Cardiac muscle cell (in vitro differentiated cells and primary cell): ENCODE data around the gene VTI1A. TPM values are rescaled to one million over a fixed set of nuclear protein-coding genes. Genes with fewer than 3 reads are reported as not detected.

Experiments used
- DNase-seq, 2 donors: peaks; one replicate each; pipeline versions ENCODE4 v3.0.0 to v3.0.0-alpha.2; 2010 to 2017; ENCODE audit warnings: low read depth in 1 of 2, low spot score in 1 of 2
- H3K27ac ChIP-seq: fragments of 200-600 bp; sonication (generic); 2 replicates; pipeline ENCODE4 v1.5.1; 2016
- H3K27me3 ChIP-seq: fragments of 200-600 bp; sonication (generic); 2 replicates; pipeline ENCODE4 v1.6.0; 2016; ENCODE audit warnings: control low read depth
- H3K36me3 ChIP-seq: fragments of 200-600 bp; sonication (generic); 2 replicates; pipeline ENCODE4 v1.5.1; 2016; ENCODE audit warnings: control low read depth
- H3K4me1 ChIP-seq: fragments of 200-600 bp; sonication (generic); 2 replicates; pipeline ENCODE4 v1.8.1; 2017; ENCODE audit warnings: low read depth, mild to moderate bottlenecking, mixed run types
- H3K4me3 ChIP-seq: fragments of 200-600 bp; sonication (generic); 2 replicates; pipeline ENCODE4 v1.5.1; 2016; ENCODE audit warnings: mild to moderate bottlenecking
- H3K9me3 ChIP-seq: fragments of 200-600 bp; sonication (generic); 2 replicates; pipeline ENCODE4 v1.5.1; 2017; ENCODE audit warnings: low read depth, mild to moderate bottlenecking, control low read depth
- polyA plus RNA-seq: library from polyadenylated mRNA; unstranded; fragments of >200 nt; fragmentation: Nextera tagmentation; extraction: Ambion mirVana; gene quantifications from 2 replicates; pipeline ENCODE4 v1.2.1, GENCODE V29; 2016
- total RNA-seq: library from RNA; depleted of rRNA; stranded (reverse); fragments of >200 nt; gene quantifications from 2 replicates; pipeline ENCODE4 v1.2.3, GENCODE V29; 2016
- TF ChIP-seq, protein P1 (sequence below): IDR thresholded peaks from 2 replicates; pipeline ENCODE4 v1.5.1; 2012; ENCODE audit warnings: low read depth, mild to moderate bottlenecking, low read length

The VTI1A gene
- total and polyA plus RNA-seq, 2 experiments from 2014 or later: 19.3 to 33.1 TPM

DNA sequence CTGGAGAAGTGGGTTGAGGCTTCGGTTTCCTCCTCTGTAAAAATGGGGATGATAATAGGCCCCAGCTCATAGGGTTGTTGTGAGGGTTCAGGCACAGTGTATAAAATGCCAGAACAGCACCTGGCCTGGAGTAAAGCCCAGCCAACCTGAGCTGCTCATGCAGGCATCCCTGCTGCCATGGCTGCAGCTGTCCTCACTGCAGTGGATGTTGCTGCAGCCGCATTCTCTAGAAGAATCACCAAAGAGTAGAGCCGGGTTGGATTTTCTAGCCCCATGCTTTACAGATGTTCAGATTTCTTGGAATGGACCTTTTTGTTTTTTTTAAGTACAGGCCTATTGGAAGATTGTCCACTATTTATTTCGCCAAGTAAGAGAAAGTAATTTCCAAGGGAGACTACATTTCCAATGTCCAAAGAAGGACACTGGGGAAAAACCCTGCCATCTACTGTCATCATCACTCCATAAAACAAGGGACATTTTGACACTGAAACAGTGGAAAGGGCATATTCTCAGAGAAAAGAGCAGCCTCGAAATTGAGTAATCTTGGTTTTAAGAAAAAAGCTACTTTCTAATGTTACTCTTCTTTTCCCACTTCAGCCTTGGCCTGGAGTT is 355.5 kb downstream of the VTI1A start:
- TF ChIP-seq, protein P1, sequence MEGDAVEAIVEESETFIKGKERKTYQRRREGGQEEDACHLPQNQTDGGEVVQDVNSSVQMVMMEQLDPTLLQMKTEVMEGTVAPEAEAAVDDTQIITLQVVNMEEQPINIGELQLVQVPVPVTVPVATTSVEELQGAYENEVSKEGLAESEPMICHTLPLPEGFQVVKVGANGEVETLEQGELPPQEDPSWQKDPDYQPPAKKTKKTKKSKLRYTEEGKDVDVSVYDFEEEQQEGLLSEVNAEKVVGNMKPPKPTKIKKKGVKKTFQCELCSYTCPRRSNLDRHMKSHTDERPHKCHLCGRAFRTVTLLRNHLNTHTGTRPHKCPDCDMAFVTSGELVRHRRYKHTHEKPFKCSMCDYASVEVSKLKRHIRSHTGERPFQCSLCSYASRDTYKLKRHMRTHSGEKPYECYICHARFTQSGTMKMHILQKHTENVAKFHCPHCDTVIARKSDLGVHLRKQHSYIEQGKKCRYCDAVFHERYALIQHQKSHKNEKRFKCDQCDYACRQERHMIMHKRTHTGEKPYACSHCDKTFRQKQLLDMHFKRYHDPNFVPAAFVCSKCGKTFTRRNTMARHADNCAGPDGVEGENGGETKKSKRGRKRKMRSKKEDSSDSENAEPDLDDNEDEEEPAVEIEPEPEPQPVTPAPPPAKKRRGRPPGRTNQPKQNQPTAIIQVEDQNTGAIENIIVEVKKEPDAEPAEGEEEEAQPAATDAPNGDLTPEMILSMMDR: no peak

DNA sequence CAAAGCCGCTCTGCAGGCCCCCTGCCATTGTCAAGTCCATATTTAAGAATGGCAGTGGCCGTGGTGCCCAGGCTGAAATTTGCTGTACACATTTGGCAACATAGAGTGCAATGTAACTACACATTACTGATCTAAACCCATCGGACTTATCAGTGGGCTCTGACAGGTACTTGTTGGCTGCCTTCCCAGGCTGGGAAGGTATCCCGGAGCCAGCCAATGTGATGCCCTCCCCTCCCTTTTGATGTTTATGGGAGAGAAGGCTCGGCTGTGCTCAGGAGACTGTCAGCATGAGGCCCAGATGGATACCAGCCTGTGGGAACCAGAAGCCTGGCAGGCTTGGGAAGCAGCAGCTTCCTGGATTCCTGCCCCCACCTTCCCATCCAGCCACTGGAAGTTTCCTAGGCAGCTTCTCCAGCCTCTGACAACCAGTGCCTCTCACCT is 357.0 kb downstream of the VTI1A start:
- H3K9me3 ChIP-seq: no peaks in the 10 kb centered on the region
- DNase-seq: peak in 1 of 2 donors; percentile 73
- H3K4me3 ChIP-seq: no peak overlapping the region
- H3K27ac ChIP-seq: peak overlapping the region; percentile 94
- H3K27me3 ChIP-seq: no peaks in the 10 kb centered on the region
- TF ChIP-seq, protein P1: no peak
- peaks cover 20% of the 10 kb centered on the region for H3K4me1 ChIP-seq
- no peaks in the 10 kb centered on the region for H3K36me3 ChIP-seq

More for the DNA sequence above, 355.5 kb downstream of the VTI1A start:
- no peaks in the 10 kb centered on the region for H3K9me3 ChIP-seq
- H3K27ac ChIP-seq: no peak overlapping the region
- H3K4me3 ChIP-seq: no peak overlapping the region
- peaks cover 19% of the 10 kb centered on the region for H3K4me1 ChIP-seq
- H3K36me3 ChIP-seq: no peaks in the 10 kb centered on the region
- DNase-seq: no peak
- no peaks in the 10 kb centered on the region for H3K27me3 ChIP-seq

DNA sequence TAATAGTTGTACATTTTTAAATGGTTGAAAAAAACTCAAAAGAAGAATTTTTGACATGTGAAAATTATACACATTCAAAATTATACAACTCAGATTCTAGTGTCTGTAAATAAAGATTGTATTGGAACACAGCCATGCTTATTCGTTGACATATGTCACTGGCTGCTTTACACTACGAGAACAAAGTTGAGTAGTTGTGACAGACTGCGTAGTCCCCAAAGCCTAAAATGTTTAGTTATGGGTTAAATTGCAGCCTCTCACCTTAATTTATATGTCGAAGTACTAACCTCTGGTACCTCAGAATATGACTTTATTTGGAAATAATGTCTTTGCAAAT is 358.2 kb downstream of the VTI1A start:
- peaks cover 28% of the 10 kb centered on the region for H3K4me1 ChIP-seq
- H3K36me3 ChIP-seq: no peaks in the 10 kb centered on the region
- no peaks in the 10 kb centered on the region for H3K27me3 ChIP-seq
- TF ChIP-seq, protein P1: no peak
- no peak for DNase-seq
- no peaks in the 10 kb centered on the region for H3K9me3 ChIP-seq
- H3K27ac ChIP-seq: peak overlapping the region; percentile 94
- no peak overlapping the region for H3K4me3 ChIP-seq

DNA sequence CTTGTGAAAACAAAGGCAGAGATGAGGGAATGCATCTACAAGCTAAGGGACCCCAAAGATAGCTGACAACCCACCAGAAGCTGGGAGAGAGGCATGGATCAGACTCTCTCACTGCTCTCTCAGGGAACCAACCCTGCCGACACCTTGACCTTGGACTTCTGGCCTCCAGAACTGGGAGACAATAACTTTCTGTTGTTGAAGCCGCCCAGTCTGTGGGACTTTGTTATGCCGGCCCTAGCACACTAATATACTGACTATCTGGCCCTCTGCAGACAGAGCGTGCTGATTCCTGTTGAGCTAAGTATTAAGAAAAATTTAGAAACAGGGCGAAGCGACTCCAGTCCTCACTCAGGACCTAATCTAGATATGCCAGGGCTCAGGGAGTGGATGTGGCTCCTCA is 358.7 kb downstream of the VTI1A start:
- peaks cover 28% of the 10 kb centered on the region for H3K4me1 ChIP-seq
- TF ChIP-seq, protein P1: no peak
- no peaks in the 10 kb centered on the region for H3K9me3 ChIP-seq
- H3K27me3 ChIP-seq: no peaks in the 10 kb centered on the region
- H3K36me3 ChIP-seq: no peaks in the 10 kb centered on the region
- DNase-seq: no peak
- H3K27ac ChIP-seq: no peak overlapping the region
- no peak overlapping the region for H3K4me3 ChIP-seq

DNA sequence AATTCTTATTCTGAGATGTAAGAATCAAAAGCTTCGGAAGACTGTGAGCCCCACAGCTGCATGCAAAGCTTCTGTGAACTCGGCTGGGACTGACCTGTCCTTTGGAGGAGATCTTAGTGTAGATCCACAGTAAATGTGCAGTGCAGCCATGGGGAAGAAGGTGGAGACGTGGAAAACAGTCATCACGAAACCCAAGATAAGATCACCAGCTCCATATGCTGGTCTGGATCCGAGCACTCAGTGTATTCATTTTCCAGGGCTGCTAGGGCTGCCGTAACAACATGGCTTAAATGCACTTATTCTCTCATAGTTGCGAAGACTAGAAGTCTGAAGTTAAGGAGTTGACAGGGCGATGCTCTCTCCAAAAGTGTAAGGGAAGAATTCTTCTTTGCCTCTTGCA is 360.0 kb downstream of the VTI1A start:
- H3K9me3 ChIP-seq: no peaks in the 10 kb centered on the region
- DNase-seq: no peak
- H3K27ac ChIP-seq: no peak overlapping the region
- H3K36me3 ChIP-seq: no peaks in the 10 kb centered on the region
- no peaks in the 10 kb centered on the region for H3K27me3 ChIP-seq
- no peak overlapping the region for H3K4me3 ChIP-seq
- H3K4me1 ChIP-seq: peaks cover 28% of the 10 kb centered on the region
- TF ChIP-seq, protein P1: no peak

DNA sequence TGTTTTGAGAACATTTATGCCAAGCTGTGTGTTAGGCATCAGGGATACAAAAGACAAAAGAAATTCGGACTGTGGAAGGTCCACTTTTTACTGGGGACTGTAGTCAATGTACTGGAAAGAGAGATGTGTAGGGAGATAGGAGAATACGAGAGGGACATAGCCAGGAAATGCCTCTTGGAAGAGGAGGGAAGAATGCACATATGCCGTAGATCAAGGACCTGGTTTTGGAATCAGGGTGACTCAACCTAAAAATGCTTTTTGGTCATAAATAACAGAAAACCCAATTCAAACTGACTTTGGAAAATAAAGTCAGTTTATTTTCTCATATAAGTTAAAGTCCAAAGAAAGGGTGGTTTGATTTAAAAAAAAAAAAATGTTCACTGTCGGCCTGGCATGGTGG is 362.7 kb downstream of the VTI1A start:
- DNase-seq: no peak
- TF ChIP-seq, protein P1: no peak
- Histone ChIP-seq H3K4me3 (no peak overlapping the region), H3K4me1 (peaks cover 22% of the 10 kb centered on the region), H3K27me3 (no peaks in the 10 kb centered on the region), H3K9me3 (no peaks in the 10 kb centered on the region), H3K36me3 (no peaks in the 10 kb centered on the region), H3K27ac (no peak overlapping the region)
